HEK293 (cell line): ENCODE results near the gene STAP1.

Experiments
- CTCF ChIA-PET: fragments of 350-600 bp; formaldehyde crosslinking; extraction: SDS; loops from one replicate; lab custom pipeline; 2021; ENCODE audit warnings: antibody characterized with exemption; lab: Yijun Ruan, JAX
- POLR2A ChIA-PET: fragments of 300-600 bp; formaldehyde crosslinking; extraction: SDS; loops from one replicate; lab custom pipeline; 2020; ENCODE audit warnings: antibody characterized with exemption, inconsistent platforms; lab: Yijun Ruan, JAX
- H3K27ac ChIP-seq: fragments of 200-500 bp; sonication (Bioruptor generic); 2 replicates; pipeline ENCODE4 v1.5.1; 2014; ENCODE audit warnings: low read depth, low read length, control low read depth, inconsistent platforms; ENCODE audit errors: extremely low read depth
- H3K36me3 ChIP-seq, 2 experiments: fragments of 200-500 bp in 1 of 2; sonication (Bioruptor generic) in 1 of 2; 1 replicate in 1 of 2; 2 replicates in 1 of 2; pipeline ENCODE4 v1.5.1; 2014 to 2017; ENCODE audit warnings: inconsistent platforms in 2 of 2, low read length in 2 of 2; ENCODE audit not compliant: control insufficient read depth in 2 of 2, insufficient read depth in 1 of 2
- H3K4me1 ChIP-seq: fragments of 200-500 bp; sonication (Bioruptor generic); 2 replicates; pipeline ENCODE4 v1.5.1; 2014; ENCODE audit warnings: mild to moderate bottlenecking, low read length, inconsistent platforms; ENCODE audit not compliant: control insufficient read depth, insufficient read depth
- H3K4me3 ChIP-seq: 2 replicates; pipeline ENCODE4 v1.5.1; 2011; ENCODE audit warnings: low read depth, mild to moderate bottlenecking, control low read depth, low read length, moderate library complexity
- H3K9me3 ChIP-seq: fragments of 200-500 bp; sonication (Bioruptor generic); 2 replicates; pipeline ENCODE4 v1.5.1; 2014; ENCODE audit warnings: low read depth, low read length, inconsistent platforms; ENCODE audit not compliant: control insufficient read depth, insufficient read depth
- AEBP2 ChIP-seq: fragments of 450-650 bp; formaldehyde crosslinking; IDR thresholded peaks from 2 replicates; pipeline ENCODE4 v1.5.1; 2016; ENCODE audit warnings: missing biosample characterization, missing genetic modification characterization, borderline replicate concordance
- EGR2 ChIP-seq: fragments of 450-650 bp; formaldehyde crosslinking; IDR thresholded peaks from 2 replicates; pipeline ENCODE4 v1.5.1; 2016; ENCODE audit warnings: low read depth, missing biosample characterization, missing genetic modification characterization
- GLIS2 ChIP-seq: fragments of 450-650 bp; formaldehyde crosslinking; IDR thresholded peaks from 2 replicates; pipeline ENCODE4 v1.5.1; 2016; ENCODE audit warnings: missing biosample characterization, missing genetic modification characterization
- MYNN ChIP-seq: fragments of 450-650 bp; formaldehyde crosslinking; IDR thresholded peaks from 2 replicates; pipeline ENCODE4 v1.5.1; 2016; ENCODE audit warnings: missing biosample characterization, missing genetic modification characterization, borderline replicate concordance
- OSR2 ChIP-seq: fragments of 450-650 bp; formaldehyde crosslinking; IDR thresholded peaks from 2 replicates; pipeline ENCODE4 v1.5.1; 2016; ENCODE audit warnings: missing biosample characterization, missing genetic modification characterization
- REPIN1 ChIP-seq: fragments of 450-650 bp; formaldehyde crosslinking; IDR thresholded peaks from 2 replicates; pipeline ENCODE4 v1.5.1; 2017; ENCODE audit warnings: missing biosample characterization, missing genetic modification characterization, low read depth
- SETDB1 ChIP-seq: IDR thresholded peaks from one replicate; pipeline ENCODE4 v1.6.1; 2017; ENCODE audit warnings: mild to moderate bottlenecking, low read length, moderate library complexity, mixed read lengths; ENCODE audit not compliant: insufficient read length
- ZBTB10 ChIP-seq: fragments of 450-650 bp; formaldehyde crosslinking; IDR thresholded peaks from 2 replicates; pipeline ENCODE4 v1.5.1; 2016; ENCODE audit warnings: missing biosample characterization, missing genetic modification characterization
- ZBTB26 ChIP-seq: fragments of 450-650 bp; formaldehyde crosslinking; optimal IDR thresholded peaks from 2 replicates; pipeline ENCODE3; 2016; ENCODE audit warnings: missing biosample characterization, mild to moderate bottlenecking, missing genetic modification characterization
- ZNF146 ChIP-seq: fragments of 450-650 bp; formaldehyde crosslinking; IDR thresholded peaks from 2 replicates; pipeline ENCODE4 v1.5.1; 2016; ENCODE audit warnings: missing biosample characterization, missing genetic modification characterization
- ZNF157 ChIP-seq: fragments of 450-650 bp; formaldehyde crosslinking; IDR thresholded peaks from 2 replicates; pipeline ENCODE4 v1.5.1; 2016; ENCODE audit warnings: missing biosample characterization, missing genetic modification characterization
- ZNF18 ChIP-seq: fragments of 450-650 bp; formaldehyde crosslinking; IDR thresholded peaks from 2 replicates; pipeline ENCODE4 v1.5.1; 2016; ENCODE audit warnings: missing biosample characterization, missing genetic modification characterization
- ZNF202 ChIP-seq: fragments of 450-650 bp; formaldehyde crosslinking; IDR thresholded peaks from 2 replicates; pipeline ENCODE4 v1.5.1; 2016; ENCODE audit warnings: missing biosample characterization, missing genetic modification characterization, borderline replicate concordance
- ZNF211 ChIP-seq: fragments of 450-650 bp; formaldehyde crosslinking; IDR thresholded peaks from 2 replicates; pipeline ENCODE4 v1.5.1; 2016; ENCODE audit warnings: low read depth, missing biosample characterization, missing genetic modification characterization
- ZNF221 ChIP-seq: fragments of 450-650 bp; formaldehyde crosslinking; IDR thresholded peaks from 2 replicates; pipeline ENCODE4 v1.5.1; 2017; ENCODE audit warnings: missing biosample characterization, missing genetic modification characterization, borderline replicate concordance
- ZNF24 ChIP-seq: fragments of 450-650 bp; formaldehyde crosslinking; IDR thresholded peaks from 2 replicates; pipeline ENCODE4 v1.5.1; 2016; ENCODE audit warnings: missing biosample characterization, missing genetic modification characterization
- ZNF266 ChIP-seq: fragments of 450-650 bp; formaldehyde crosslinking; IDR thresholded peaks from 2 replicates; pipeline ENCODE4 v1.5.1; 2016; ENCODE audit warnings: missing biosample characterization, missing genetic modification characterization, low read depth
- ZNF398 ChIP-seq: fragments of 450-650 bp; formaldehyde crosslinking; IDR thresholded peaks from 2 replicates; pipeline ENCODE4 v1.5.1; 2017; ENCODE audit warnings: missing biosample characterization, missing genetic modification characterization
- ZNF610 ChIP-seq: fragments of 450-650 bp; formaldehyde crosslinking; IDR thresholded peaks from 2 replicates; pipeline ENCODE4 v1.5.1; 2016; ENCODE audit warnings: missing biosample characterization, missing genetic modification characterization, borderline replicate concordance
- ZNF654 ChIP-seq: fragments of 450-650 bp; formaldehyde crosslinking; IDR thresholded peaks from 2 replicates; pipeline ENCODE4 v1.5.1; 2016; ENCODE audit warnings: low read depth, missing biosample characterization, missing genetic modification characterization
- ZNF677 ChIP-seq: fragments of 450-650 bp; IDR thresholded peaks from 2 replicates; pipeline ENCODE4 v1.5.0; 2018; ENCODE audit warnings: missing biosample characterization, mild to moderate bottlenecking, missing genetic modification characterization, moderate library complexity
- ZSCAN16 ChIP-seq: fragments of 450-650 bp; formaldehyde crosslinking; IDR thresholded peaks from 2 replicates; pipeline ENCODE4 v1.5.1; 2016; ENCODE audit warnings: missing biosample characterization, missing genetic modification characterization
- ZSCAN23 ChIP-seq: fragments of 450-650 bp; formaldehyde crosslinking; IDR thresholded peaks from 2 replicates; pipeline ENCODE4 v1.5.1; 2016; ENCODE audit warnings: missing biosample characterization, missing genetic modification characterization
- TF ChIP-seq, protein P1 (sequence below): fragments of 450-650 bp; formaldehyde crosslinking; IDR thresholded peaks from 2 replicates; pipeline ENCODE4 v1.5.1; 2017; ENCODE audit warnings: missing biosample characterization, missing genetic modification characterization
- TF ChIP-seq, protein P2 (sequence below): fragments of 450-650 bp; formaldehyde crosslinking; IDR thresholded peaks from 2 replicates; pipeline ENCODE4 v1.5.1; 2016; ENCODE audit warnings: missing biosample characterization, missing genetic modification characterization

STAP1 gene

DNA sequence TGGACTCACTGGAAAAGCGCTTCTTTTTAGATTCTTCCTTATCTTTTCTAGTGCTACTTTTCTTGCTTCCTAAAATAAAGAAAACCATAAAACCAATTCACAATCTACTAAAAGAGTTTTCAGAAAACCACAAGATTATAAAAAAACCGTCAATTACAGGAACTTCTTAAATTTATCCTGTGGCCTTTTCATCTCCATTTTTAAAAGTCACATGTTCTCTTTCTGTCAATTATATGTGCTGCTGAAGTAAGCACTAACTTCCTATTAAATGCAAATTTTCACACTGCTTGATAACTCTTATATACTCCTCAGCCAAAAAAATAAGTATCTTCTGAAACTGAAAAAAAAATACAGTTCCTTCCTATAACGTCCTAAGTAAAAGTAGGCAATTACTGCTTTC is 46.0 kb upstream of the STAP1 start:
- Histone ChIP-seq H3K27ac (no peak overlapping the region), H3K4me1 (no peaks in the 10 kb centered on the region), H3K36me3 (peaks cover 4 to 71% of the 10 kb centered on the region in 2 experiments), H3K4me3 (no peak overlapping the region), H3K9me3 (no peaks in the 10 kb centered on the region)
- TF ChIP-seq ZNF202 (tag by site-specific recombination): no peak
- TF ChIP-seq, protein P1, sequence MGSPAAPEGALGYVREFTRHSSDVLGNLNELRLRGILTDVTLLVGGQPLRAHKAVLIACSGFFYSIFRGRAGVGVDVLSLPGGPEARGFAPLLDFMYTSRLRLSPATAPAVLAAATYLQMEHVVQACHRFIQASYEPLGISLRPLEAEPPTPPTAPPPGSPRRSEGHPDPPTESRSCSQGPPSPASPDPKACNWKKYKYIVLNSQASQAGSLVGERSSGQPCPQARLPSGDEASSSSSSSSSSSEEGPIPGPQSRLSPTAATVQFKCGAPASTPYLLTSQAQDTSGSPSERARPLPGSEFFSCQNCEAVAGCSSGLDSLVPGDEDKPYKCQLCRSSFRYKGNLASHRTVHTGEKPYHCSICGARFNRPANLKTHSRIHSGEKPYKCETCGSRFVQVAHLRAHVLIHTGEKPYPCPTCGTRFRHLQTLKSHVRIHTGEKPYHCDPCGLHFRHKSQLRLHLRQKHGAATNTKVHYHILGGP (tag by site-specific recombination): no peak
- no peak for TF ChIP-seq MYNN (tag by site-specific recombination)
- TF ChIP-seq, protein P2, sequence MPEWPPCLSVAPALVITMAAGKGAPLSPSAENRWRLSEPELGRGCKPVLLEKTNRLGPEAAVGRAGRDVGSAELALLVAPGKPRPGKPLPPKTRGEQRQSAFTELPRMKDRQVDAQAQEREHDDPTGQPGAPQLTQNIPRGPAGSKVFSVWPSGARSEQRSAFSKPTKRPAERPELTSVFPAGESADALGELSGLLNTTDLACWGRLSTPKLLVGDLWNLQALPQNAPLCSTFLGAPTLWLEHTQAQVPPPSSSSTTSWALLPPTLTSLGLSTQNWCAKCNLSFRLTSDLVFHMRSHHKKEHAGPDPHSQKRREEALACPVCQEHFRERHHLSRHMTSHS (tag by site-specific recombination): no peak
- no peak for TF ChIP-seq ZNF221
- TF ChIP-seq ZNF146 (tag by site-specific recombination): no peak
- TF ChIP-seq OSR2 (tag by site-specific recombination): no peak
- TF ChIP-seq AEBP2 (tag by site-specific recombination): no peak
- no peak for TF ChIP-seq ZNF157 (tag by site-specific recombination)
- no peak for TF ChIP-seq ZNF24 (tag by site-specific recombination)
- no peak for TF ChIP-seq ZNF266 (tag by site-specific recombination)
- TF ChIP-seq GLIS2 (tag by site-specific recombination): no peak
- no peak for TF ChIP-seq EGR2 (tag by site-specific recombination)
- no peak for TF ChIP-seq ZNF18 (tag by site-specific recombination)
- no peak for TF ChIP-seq ZNF211 (tag by site-specific recombination)
- TF ChIP-seq ZNF398 (tag by site-specific recombination): no peak
- no peak for TF ChIP-seq ZNF610 (tag by site-specific recombination)
- CTCF ChIA-PET: no interaction called here
- POLR2A ChIA-PET: no interaction called here

DNA sequence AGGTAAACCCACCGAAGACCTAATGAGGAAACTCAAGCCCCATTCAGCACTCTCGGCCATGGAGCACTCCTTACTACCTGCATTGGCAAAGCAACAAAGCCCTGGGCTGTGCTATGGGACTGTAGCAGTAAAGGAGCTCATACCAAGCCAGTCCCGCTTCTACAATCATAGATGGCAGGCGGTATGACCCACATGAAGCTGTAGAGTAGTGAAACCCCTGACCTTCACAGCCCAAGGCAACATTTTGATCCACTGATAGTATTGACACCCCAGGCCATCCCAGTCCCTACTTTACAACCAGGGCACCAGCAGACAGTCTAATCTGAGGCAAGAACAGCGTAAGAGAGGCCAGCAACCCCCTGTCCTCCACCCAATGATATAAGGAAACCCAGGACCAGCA is 38.4 kb upstream of the STAP1 start:
- H3K9me3 ChIP-seq: no peaks in the 10 kb centered on the region
- CTCF ChIA-PET: no interaction called here
- H3K4me1 ChIP-seq: no peaks in the 10 kb centered on the region
- POLR2A ChIA-PET: no interaction called here
- H3K27ac ChIP-seq: no peak overlapping the region
- H3K4me3 ChIP-seq: no peak overlapping the region
- peaks cover 0 to 36% of the 10 kb centered on the region in 2 experiments; a peak in 2 of 3 replicates for H3K36me3 ChIP-seq
- TF ChIP-seq ZSCAN16 (tag by site-specific recombination) (no peak), REPIN1 (tag by site-specific recombination) (no peak), ZBTB26 (no peak), ZNF677 (tag by site-specific recombination) (no peak), ZSCAN23 (no peak), ZBTB10 (tag by site-specific recombination) (no peak), ZNF654 (tag by site-specific recombination) (no peak), SETDB1 (no peak)
